ENCODE measurements around the gene UBR1.
"Not testable (repeated sequence)": the region's sequence is repeated elsewhere in the genome, so short reads cannot be mapped to it uniquely, and the experiment has no call there.

The UBR1 gene

DNA sequence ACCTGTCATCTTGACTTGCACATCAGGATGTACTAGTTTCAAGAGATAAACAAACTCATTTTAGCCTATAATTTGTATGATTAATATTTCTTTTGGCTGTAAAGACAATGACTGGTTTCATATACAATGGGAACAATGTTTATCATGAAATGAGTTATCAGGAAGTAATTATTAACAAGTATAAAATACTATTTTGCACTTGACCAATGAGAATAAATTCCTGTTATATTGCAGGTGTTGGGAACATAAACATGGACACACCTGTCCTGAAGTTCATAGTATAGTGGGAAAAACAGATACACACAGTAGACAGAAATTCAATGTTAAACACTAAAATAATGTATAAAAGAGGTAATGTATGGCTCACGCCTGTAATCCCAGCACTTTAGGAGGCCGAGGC is 56.9 kb downstream of the UBR1 start:
- DNase-seq (ENCODE audit: low read depth): no peak

DNA sequence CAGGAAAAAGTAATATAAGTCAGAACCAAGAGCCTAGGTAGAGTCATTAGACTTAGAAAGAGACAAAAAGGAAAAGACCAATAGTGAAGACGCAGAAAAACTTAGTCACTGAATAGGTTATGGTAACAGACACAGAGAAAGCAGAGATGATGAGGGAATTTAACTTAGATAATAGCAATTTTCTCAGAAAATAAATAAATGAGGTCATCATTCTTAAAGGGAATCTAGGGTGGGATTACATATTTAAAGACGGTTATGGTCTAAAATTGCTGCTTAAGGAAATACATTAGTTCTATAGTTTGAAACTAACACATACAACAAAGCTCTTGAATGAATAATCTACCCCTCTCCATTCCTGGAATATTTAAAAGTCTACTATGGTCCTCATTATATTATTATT is 59.4 kb downstream of the UBR1 start:
- DNase-seq (ENCODE audit: low read depth): no peak

GRCh38 chr15:43042885-43043284 is 63.0 kb downstream of the UBR1 start:
- DNase-seq (ENCODE audit: low read depth): no peak

DNA sequence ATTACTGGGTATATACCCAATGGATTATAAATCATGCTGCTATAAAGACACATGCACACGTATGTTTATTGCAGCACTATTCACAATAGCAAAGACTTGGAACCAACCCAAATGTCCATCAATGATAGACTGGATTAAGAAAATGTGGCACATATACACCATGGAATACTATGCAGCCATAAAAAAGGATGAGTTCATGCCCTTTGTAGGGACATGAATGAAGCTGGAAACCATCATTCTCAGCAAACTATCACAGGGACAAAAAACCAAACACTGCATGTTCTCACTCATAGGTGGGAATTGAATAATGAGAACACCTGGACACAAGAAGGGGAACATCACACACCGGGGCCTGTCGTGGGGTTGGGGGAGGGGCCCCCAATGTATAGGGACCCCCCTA is 64.8 kb downstream of the UBR1 start:
- DNase-seq (ENCODE audit: low read depth): not testable (repeated sequence)

DNA sequence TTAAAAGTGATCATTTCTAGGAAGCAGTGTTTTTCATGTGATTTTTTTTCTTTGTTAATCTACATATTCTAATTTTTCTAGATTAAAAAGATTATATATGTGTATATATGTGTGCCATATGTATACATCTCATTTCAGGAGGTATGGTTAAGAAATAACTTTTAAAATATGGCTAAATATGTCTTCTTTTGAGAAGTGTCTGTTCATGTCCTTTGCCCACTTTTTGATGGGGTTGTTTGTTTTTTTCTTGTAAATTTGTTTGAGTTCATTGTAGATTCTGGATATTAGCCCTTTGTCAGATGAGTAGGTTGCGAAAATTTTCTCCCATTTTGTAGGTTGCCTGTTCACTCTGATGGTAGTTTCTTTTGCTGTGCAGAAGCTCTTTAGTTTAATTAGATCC is 70.6 kb downstream of the UBR1 start:
- not testable (repeated sequence) for DNase-seq (ENCODE audit: low read depth)

DNA sequence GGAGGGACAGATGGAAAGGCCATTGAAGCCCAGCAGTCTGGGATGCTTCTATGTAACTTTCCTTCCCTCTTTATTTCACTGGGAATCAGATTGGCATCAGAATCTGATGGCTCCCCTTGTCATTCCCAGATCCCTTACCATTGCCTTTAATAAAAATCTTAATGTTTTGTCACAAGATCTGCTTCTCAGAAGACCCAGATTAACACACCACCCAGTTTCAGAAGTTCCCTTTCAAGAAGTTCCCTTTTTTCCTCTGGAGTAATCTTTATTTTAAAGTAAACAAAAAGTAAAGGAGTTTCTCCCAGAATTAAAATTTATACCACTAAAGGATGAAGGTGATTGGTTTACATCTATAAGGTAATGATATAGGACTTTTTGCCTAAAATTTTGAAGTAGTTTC is 76.4 kb downstream of the UBR1 start:
- DNase-seq (ENCODE audit: low read depth): no peak

DNA sequence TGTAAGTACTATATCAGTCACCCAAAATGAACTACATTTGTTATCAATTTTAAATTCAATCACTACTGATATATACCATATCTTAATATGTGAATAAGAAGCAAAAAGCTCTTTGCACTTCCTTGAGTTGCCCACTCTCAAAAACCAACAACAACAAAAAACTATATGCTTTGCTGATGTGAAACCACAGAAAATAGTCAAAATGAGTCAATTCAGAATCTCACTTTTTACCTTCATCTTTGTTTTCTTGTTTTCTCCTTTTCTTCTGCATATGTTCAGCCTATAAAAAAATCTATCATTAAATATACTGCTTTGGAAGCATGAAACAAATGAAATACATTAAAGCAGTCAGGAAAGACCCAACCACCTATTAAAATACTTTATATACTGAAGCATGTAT is 80.7 kb downstream of the UBR1 start:
- DNase-seq (ENCODE audit: low read depth): no peak

DNA sequence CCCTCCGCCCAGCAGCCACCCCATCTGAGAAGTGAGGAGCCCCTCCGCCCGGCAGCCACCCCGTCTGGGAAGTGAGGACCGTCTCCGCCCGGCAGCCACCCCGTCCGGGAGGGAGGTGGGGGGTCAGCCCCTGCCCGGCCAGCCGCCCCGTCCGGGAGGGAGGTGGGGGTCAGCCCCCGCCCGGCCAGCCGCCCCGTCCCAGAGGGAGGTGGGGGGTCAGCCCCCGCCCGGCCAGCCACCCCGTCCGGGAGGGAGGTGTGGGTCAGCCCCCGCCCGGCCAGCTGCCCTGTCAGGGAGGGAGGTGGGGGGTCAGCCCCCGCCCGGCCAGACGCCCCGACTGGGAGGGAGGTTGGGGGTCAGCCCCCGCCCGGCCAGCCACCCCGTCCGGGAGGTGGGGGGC is 91.2 kb downstream of the UBR1 start:
- not testable (repeated sequence) for DNase-seq (ENCODE audit: low read depth)

DNA sequence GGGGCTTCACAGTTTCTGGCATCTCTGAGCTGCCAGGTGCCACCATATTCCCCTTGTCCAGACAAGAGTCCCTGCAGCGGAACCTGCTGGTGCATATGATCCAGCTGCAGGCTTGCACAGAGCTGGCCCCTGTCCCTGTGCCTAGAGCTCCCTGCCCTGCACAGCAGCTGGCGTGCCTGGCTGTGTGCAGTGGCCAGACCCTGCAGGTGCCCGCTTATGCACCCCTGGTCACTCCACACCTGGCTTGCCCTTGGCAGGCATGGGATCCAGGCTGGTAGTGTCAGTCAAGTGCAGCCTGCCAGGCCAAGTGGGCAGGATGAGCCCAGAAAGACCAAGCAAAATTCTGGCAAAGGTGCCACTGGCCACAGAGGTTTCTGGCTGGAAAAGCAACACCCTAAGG is 96.6 kb downstream of the UBR1 start:
- DNase-seq (ENCODE audit: low read depth): no peak

GRCh38 chr15:43008150-43008549 is 97.7 kb downstream of the UBR1 start:
- no peak for DNase-seq (ENCODE audit: low read depth)

DNA sequence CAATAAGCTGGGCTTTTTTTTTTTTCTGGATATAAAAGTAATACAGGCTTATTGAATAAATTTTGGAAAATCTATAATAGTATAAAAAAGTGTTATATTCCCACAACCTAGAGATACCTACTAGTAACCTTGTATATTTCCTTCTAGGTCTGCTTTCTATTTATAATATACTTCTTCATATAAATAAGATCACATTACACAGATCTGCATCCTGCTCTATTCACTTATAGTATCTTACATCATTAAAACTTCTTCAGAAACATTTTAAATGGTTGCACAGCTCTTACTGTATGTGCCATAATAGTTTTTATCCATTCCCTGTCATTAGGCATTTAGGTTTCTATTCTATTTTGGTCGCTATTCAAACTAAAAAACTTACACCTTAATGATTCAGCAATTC is 98.3 kb downstream of the UBR1 start:
- DNase-seq (ENCODE audit: low read depth): no peak

GRCh38 chr15:43006991-43007390 is 98.8 kb downstream of the UBR1 start:
- no peak for DNase-seq (ENCODE audit: low read depth)

DNA sequence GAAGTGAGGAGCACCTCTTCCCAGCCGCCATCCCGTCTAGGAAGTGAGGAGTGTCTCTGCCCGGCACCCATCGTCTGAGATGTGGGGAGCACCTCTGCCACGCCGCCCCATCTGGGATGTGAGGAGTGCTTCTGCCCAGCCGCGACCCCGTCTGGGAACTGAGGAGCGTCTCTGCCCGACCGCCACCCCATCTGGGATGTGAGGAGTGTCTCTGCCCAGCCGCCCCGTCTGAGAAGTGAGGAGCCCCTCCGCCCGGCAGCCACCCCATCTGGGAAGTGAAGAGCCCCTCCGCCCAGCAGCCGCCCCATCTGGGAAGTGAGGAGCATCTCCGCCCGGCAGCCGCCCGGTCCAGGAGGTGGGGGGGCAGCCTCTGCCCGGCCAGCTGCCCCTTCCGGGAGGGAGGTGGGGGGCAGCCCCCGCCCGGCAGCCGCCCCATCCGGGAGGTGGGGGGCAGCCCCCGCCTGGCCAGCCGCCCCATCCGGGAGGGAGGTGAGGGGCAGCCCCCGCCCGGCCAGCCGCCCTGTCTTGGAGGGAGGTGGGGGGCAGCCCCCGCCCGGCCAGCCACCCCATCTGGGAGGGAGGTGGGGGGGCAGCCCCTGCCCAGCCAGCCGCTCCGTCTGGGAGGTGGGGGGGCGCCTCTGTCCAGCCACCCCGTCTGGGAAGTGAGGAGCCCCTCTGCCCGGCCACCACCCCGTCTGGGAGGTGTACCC is 100.8 kb downstream of the UBR1 start:
- not testable (repeated sequence) for DNase-seq (ENCODE audit: low read depth)

DNA sequence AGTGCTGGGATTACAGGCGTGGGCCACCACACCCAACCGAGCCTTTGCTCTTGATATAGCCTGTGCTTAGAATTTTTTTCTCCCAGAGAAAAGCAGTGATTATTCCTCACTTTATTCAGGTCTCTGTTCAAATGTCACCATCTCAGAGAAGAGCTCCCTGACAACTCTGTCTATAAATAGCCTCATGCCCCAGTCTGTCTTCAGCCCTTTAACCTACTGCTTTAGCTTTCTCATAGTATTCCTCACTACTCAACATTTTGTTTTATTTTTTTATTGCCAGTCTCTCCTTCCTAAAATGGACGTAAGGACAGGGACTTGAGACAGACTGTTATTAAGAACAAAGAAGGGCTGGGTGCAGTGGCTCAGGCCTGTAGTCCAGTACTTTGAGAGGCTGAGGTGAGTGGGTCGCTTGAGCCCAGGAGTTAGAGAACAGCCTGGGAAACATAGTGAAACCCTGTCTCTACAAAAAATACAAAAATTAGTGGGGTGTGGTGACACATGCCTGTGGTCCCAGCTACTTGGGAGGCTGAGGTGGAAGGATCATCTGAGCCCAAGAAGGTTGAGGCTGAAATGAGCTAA is 106.5 kb downstream of the UBR1 start:
- DNase-seq (ENCODE audit: low read depth): no peak

- DNase-seq (ENCODE audit: low read depth): no peak
Observed at GRCh38 chr15:42996871-42997270, 109.0 kb downstream of the UBR1 start.

GRCh38 chr15:42994546-42994945 is 111.3 kb downstream of the UBR1 start:
- DNase-seq (ENCODE audit: low read depth): no peak

- no peak for DNase-seq (ENCODE audit: low read depth)
Observed at GRCh38 chr15:42992626-42993025, 113.2 kb downstream of the UBR1 start.

DNA sequence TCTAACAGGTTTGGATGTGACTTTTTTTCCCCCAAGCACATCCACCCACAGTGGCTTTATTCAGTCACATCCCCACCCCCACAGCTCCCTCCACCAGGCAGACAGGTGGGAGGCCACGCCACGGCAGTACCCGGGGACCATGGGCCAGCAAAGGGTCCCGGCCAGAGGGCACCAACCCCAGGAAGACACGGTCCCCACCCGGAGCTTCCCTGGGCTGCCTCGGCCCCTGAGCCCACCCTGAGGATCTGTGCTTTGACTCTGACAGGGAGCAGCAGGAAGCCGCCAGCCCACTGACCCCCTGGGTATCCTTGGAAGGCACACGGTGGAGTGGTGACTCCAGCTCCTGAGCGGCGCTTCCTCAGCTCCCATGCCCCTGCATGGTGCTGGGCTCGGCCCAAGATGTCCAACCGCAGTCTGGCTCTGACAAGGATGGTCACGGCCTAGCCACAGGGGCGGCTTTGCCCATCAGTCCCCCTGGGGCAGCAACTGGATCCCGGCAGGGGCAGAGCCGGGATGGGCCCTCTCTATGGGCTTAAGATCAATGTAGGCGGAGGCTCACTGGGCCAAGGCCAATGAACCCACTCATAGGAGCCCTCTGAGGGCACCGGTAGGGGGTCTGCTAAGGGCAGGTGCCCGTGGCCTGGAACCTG is 119.0 kb downstream of the UBR1 start:
- no peak for DNase-seq (ENCODE audit: low read depth)

DNA sequence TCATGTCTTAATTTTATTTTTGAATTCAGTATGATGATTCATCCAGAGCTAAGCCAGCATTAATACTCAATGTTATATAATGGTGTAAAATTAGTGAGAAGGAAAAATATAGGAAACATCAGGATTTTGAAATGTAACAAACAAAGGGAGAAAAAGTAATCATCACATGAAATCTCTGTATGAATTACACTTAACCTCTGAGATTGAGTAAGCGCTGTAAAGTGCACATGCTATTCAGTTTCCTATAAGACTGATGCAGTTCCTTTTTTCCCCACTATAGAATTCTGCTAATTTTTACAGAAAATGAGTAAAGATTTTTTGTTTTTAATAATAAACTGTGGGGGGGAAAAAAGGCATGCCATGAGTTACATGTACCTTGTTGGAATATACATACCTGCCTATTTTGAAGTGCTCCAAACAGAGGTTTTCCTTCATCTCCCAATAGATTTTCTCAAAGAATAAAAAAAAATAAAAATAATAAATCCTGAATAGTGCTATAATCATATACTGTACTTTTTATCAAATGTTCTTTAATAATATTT is 121.3 kb downstream of the UBR1 start:
- DNase-seq (ENCODE audit: low read depth): no peak

- not testable (repeated sequence) for DNase-seq (ENCODE audit: low read depth)
Observed at GRCh38 chr15:42979113-42979512, 126.7 kb downstream of the UBR1 start.

DNA sequence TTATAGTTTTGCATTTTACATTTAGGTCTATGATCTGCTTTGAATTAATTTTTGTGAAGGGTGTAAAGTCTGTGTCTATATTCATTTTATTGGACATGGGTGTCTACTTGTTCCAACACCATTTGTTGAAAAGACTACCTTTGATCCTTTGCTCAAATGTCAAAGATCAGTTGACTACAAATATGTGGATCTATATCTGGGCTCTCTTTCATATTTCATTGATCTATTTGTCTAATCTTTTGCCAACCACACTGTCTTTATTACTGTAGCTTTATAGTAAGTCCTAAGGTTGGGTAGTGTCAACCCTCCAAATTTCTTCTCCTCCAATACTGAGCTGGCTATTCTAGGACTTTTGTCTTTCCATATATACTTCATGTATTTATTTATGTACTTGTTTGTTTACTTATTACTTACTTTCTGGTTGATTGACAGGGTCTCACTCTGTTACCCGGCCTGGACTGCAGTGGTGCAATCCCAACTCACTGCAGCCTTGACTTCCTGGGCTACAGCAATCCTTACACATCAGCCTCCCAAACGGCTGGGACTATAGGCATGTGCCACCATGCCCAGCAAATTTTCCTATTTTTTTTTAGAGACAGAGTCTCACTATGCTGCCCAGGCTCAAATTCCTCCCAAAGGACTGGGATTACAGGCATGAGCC is 131.5 kb downstream of the UBR1 start:
- DNase-seq (ENCODE audit: low read depth): no peak

GRCh38 chr15:42973114-42973513 is 132.7 kb downstream of the UBR1 start:
- DNase-seq (ENCODE audit: low read depth): no peak

DNA sequence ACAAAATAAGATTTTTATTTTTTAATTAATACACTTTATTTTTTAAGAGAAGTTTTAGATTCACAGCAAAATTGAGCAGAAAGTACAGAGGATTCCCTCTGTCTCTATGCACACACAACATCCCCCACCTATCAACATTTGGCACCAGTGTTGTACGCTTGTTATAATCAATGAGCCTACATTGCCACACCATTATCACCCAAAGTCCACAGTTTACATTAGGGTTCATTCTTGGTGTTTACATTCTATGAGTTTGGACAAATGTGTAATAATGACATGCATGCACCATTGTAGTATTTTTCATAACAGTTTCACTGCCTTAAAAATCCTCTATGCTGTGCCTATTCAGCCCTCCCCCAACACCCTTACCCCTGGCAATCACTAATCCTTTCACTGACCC is 134.0 kb downstream of the UBR1 start:
- no peak for DNase-seq (ENCODE audit: low read depth)

Data from stimulated activated CD8-positive, alpha-beta memory T cell treated with anti-CD3 and anti-CD28 coated beads, Interleukin-12 subunit alpha, Interleukin-12 subunit beta, amount 100 ng/mL, for 1 hour (primary cell).